K562 (cell line): Measurements from ENCODE around the gene CNKSR3. TPM values are rescaled to one million over a fixed set of nuclear protein-coding genes. Genes with fewer than 3 reads are reported as not detected.

ENCODE experiments used
- ATAC-seq: fragments of 200-7000 bp; cut with Tn5 transposase; 3 replicates; pipeline ENCODE4 v1.9.1; 2020; ENCODE audit warnings: moderate library complexity
- BruUV-seq: library from RNA; stranded (reverse); fragments of 400-500 nt; replicated peaks from 2 replicates; lab custom pipeline; 2021; lab: Mats Ljungman, UMichigan
- CTCF ChIA-PET: fragments of 300-600 bp; formaldehyde crosslinking; extraction: SDS; loops from one replicate; lab custom pipeline; 2021; ENCODE audit warnings: low intra/inter-chr PET ratio; lab: Yijun Ruan, JAX
- POLR2A ChIA-PET: fragments of 300-600, 350-650 bp; sonication (Branson Sonifier 250); formaldehyde crosslinking; extraction: SDS; loops from one replicate; lab custom pipeline; 2021; ENCODE audit warnings: antibody characterized with exemption, inconsistent platforms; lab: Yijun Ruan, JAX
- DNase-seq, 4 experiments: peaks; one replicate each; pipeline versions ENCODE4 v3.0.0 to v3.0.0-alpha.2; 2011 to 2018; ENCODE audit warnings: low spot score in 3 of 4, mixed read lengths in 3 of 4; ENCODE audit errors: extremely low read depth in 1 of 4
- FAIRE-seq: peaks from 2 replicates; lab custom pipeline; 2011; peaks lifted over from hg19 to GRCh38; lab: Jason Lieb, UNC
- H2AFZ ChIP-seq: 2 replicates; pipeline ENCODE4 v1.6.0; 2011; ENCODE audit warnings: low read depth, low read length, control low read depth, inconsistent platforms
- H3K27ac ChIP-seq: fragments of 200-600 bp; 3 replicates; pipeline ENCODE4 v1.8.0; 2011; ENCODE audit warnings: low read depth, mild to moderate bottlenecking, control low read depth, inconsistent platforms, low read length, moderate library complexity, mixed read lengths; ENCODE audit errors: extremely low read depth
- H3K27me3 ChIP-seq, 2 experiments: fragments of 300-600 bp in 1 of 2; 2 replicates in 1 of 2; 3 replicates in 1 of 2; pipeline versions ENCODE4 v1.6.0 to v1.8.0; 2011; ENCODE audit warnings: inconsistent platforms in 2 of 2, low read length in 2 of 2, mild to moderate bottlenecking in 1 of 2, mixed read lengths in 1 of 2, moderate library complexity in 1 of 2; ENCODE audit not compliant: control insufficient read depth in 2 of 2, insufficient read depth in 2 of 2
- H3K36me3 ChIP-seq: fragments of 300-600 bp; 3 replicates; pipeline ENCODE4 v1.8.0; 2011; ENCODE audit warnings: mild to moderate bottlenecking, low read length, inconsistent platforms; ENCODE audit not compliant: control insufficient read depth, insufficient read depth
- H3K4me1 ChIP-seq, 2 experiments: fragments of 200-600 bp in 1 of 2; replicated peaks in 1 of 2; 2 replicates in 1 of 2; 3 replicates in 1 of 2; pipeline versions ENCODE4 v1.5.1 to v1.8.0; 2011; ENCODE audit warnings: inconsistent platforms in 2 of 2, low read length in 2 of 2, mild to moderate bottlenecking in 1 of 2, mixed read lengths in 1 of 2, moderate library complexity in 1 of 2; ENCODE audit not compliant: control insufficient read depth in 2 of 2, insufficient read depth in 2 of 2
- H3K4me2 ChIP-seq: 2 replicates; pipeline ENCODE4 v1.6.1; 2011; ENCODE audit warnings: low read length, control low read depth, inconsistent platforms, mixed read lengths; ENCODE audit not compliant: insufficient read depth
- H3K4me3 ChIP-seq: fragments of 200-600 bp; sonication (generic), shearing (Covaris generic); 2 replicates; pipeline ENCODE4 v1.5.1; 2016; ENCODE audit warnings: control low read depth, inconsistent platforms
- H3K79me2 ChIP-seq: fragments of 200-600 bp; 3 replicates; pipeline ENCODE4 v1.8.0; 2011; ENCODE audit warnings: low read length, inconsistent platforms; ENCODE audit not compliant: control insufficient read depth, insufficient read depth
- H3K9ac ChIP-seq, 2 experiments: 2 replicates each; pipeline versions ENCODE4 v1.6.0 to v1.6.1; 2011; ENCODE audit warnings: low read depth in 2 of 2, low read length in 2 of 2, control low read depth in 1 of 2, inconsistent platforms in 1 of 2, mild to moderate bottlenecking in 1 of 2, mixed read lengths in 1 of 2; ENCODE audit not compliant: insufficient read depth in 1 of 2
- H3K9me1 ChIP-seq: one replicate; pipeline ENCODE4 v1.6.0; 2011; ENCODE audit warnings: inconsistent platforms, mild to moderate bottlenecking, low read length, moderate library complexity; ENCODE audit not compliant: control insufficient read depth, insufficient read depth
- H3K9me3 ChIP-seq: replicated peaks from 2 replicates; pipeline ENCODE4 v1.5.1; 2011; ENCODE audit warnings: low read depth, low read length, inconsistent platforms; ENCODE audit not compliant: control insufficient read depth, insufficient read depth
- H4K20me1 ChIP-seq: replicated peaks from 2 replicates; pipeline ENCODE4 v1.6.1; 2011; ENCODE audit warnings: low read length, inconsistent platforms, mixed read lengths; ENCODE audit not compliant: control insufficient read depth, insufficient read depth
- CCAR2 ChIP-seq: fragments of 200-400 bp; formaldehyde crosslinking; IDR thresholded peaks from 2 replicates; pipeline ENCODE4 v1.6.1; 2017; ENCODE audit warnings: mild to moderate bottlenecking, low read depth, low read length
- WGBS: fragments of 100-300 bp; shearing (Covaris generic); methylation state at CpG from one replicate; pipeline ENCODE4 v1.1.6; 2016; ENCODE audit warnings: low coverage, mixed read lengths; ENCODE audit not compliant: insufficient coverage; ENCODE audit errors: missing lambda C conversion rate; 5-methylcytosine and 5-hydroxymethylcytosine counted together
- in situ Hi-C: fragments of 300-500 bp; cut with MboI; formaldehyde crosslinking; loops from 4 replicates; pipeline ENCODE4 v1.15.0; 2018; ENCODE audit warnings: inconsistent platforms, mixed read lengths
- intact Hi-C: fragments of 100-400 bp; cut with micrococcal nuclease; formaldehyde crosslinking; loops from 2 replicates; pipeline ENCODE4 v1.14.2; 2022
- polyA plus RNA-seq, 8 experiments: library from polyadenylated mRNA; depleted of rRNA in 4 of 8; stranded (reverse) in 5 of 8; unstranded in 3 of 8; fragments of >200 nt; fragmentation: Nextera tagmentation in 2 of 8; fragmentation: Illumina TruSeq in 1 of 8; extraction: Ambion mirVana in 2 of 8; extraction: Trizol in 1 of 8; gene quantifications; 2 replicates each; pipeline versions ENCODE4 v1.2.1 to v1.2.3, GENCODE V29; 2011 to 2014; ENCODE audit warnings: inconsistent platforms in 1 of 8, missing spikeins in 1 of 8
- total RNA-seq, 7 experiments: library from RNA; depleted of rRNA in 6 of 7; stranded (reverse); fragments of >200 nt in 6 of 7; fragmentation: Illumina TruSeq in 2 of 7; extraction: Trizol in 2 of 7; gene quantifications; 2 replicates each; pipeline versions ENCODE4 v1.2.1 to v1.2.3, GENCODE V29; 2011 to 2021; ENCODE audit warnings: low replicate concordance in 1 of 7
- TF ChIP-seq, protein P1 (sequence below): fragments of 250-450 bp; sonication (Bioruptor Pico); IDR thresholded peaks from 2 replicates; pipeline ENCODE4 v1.9.0; 2021; ENCODE audit warnings: mild to moderate bottlenecking, inconsistent platforms
- TF ChIP-seq, protein P2 (sequence below): fragments of 450-650 bp; IDR thresholded peaks from 2 replicates; pipeline ENCODE4 v1.6.1; 2016

Gene CNKSR3
- total and polyA plus RNA-seq, 9 of the 15 experiments (the other 6 are each of a cell fraction or from before 2014, with no cell fraction given) = 4.5 to 29.6 (median 9.5) TPM

DNA sequence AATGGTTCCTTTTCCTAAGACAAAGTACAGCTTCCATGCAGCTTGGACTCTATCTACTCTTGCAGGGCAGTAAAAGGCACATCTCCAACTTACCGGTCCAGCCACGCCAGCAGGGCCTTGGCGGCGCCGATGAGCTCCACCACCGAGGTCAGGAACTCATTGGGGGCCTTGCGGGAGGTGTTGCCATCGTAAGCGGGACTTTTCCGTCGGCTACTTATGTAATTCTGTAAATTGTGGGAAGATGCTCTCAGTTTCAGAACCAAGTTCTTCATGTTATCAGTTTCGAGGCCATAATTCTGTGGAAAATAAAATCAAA is 68.5 kb downstream of the CNKSR3 start (continued):
- TF ChIP-seq, protein P1, sequence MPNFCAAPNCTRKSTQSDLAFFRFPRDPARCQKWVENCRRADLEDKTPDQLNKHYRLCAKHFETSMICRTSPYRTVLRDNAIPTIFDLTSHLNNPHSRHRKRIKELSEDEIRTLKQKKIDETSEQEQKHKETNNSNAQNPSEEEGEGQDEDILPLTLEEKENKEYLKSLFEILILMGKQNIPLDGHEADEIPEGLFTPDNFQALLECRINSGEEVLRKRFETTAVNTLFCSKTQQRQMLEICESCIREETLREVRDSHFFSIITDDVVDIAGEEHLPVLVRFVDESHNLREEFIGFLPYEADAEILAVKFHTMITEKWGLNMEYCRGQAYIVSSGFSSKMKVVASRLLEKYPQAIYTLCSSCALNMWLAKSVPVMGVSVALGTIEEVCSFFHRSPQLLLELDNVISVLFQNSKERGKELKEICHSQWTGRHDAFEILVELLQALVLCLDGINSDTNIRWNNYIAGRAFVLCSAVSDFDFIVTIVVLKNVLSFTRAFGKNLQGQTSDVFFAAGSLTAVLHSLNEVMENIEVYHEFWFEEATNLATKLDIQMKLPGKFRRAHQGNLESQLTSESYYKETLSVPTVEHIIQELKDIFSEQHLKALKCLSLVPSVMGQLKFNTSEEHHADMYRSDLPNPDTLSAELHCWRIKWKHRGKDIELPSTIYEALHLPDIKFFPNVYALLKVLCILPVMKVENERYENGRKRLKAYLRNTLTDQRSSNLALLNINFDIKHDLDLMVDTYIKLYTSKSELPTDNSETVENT (CRISPR knock-in tag) = no peak

DNA sequence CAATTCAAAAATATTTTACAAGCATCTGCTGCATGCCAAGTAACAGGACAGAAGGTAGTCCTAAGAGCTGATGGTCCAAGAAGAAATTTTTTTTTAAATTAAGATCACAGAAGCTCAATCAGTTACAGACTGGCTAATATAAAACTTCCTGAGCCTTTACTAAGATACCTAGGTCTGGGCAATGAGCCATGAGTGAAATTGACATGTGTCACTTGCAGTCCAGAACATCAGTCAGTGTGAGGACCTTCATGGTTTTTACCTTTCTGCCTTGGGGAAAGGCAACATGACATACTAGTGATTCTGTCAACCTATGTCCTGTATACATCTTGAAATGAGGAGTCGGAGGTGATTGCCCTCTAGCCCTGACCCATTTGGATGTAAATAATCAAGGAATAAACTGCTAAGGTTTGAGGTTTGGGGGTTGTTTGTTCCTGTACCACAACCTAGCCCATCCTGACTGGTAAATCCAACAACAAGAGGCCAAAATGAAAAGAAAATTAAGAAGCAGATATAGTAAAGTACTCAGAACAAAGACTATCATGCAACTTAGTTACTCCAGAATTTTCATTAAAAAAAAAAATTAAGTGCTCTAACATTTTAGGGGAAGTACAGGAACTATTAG is 70.0 kb downstream of the CNKSR3 start:
- 100% methylated on average over 1 of the region's 1 CpG for WGBS
- Histone ChIP-seq H3K9me3 (no peaks in the 10 kb centered on the region), H3K27ac (no peak overlapping the region), H3K4me2 (no peak overlapping the region), H3K36me3 (peaks cover 34% of the 10 kb centered on the region; the same call in 2 of the 3 replicates), H3K79me2 (peaks cover 12% of the 10 kb centered on the region; the same call in 1 of the 3 replicates), H2AFZ (no peak overlapping the region), H4K20me1 (no peaks in the 10 kb centered on the region), H3K9ac (no peak overlapping the region), H3K4me1 (peaks cover 0 to 9% of the 10 kb centered on the region in 2 experiments; a peak in 2 of 5 replicates), H3K4me3 (no peak overlapping the region), H3K27me3 (no peaks in the 10 kb centered on the region), H3K9me1 (peaks cover 3% of the 10 kb centered on the region)
- CTCF ChIA-PET = no interaction called here
- ATAC-seq = no peak
- FAIRE-seq = no peak
- POLR2A ChIA-PET = no interaction called here
- intact Hi-C loops = no loop called here
- no TSS peak for BruUV-seq
- no peak for DNase-seq
- in situ Hi-C loops = no loop called here
- no peak for TF ChIP-seq CCAR2
- TF ChIP-seq, protein P2, sequence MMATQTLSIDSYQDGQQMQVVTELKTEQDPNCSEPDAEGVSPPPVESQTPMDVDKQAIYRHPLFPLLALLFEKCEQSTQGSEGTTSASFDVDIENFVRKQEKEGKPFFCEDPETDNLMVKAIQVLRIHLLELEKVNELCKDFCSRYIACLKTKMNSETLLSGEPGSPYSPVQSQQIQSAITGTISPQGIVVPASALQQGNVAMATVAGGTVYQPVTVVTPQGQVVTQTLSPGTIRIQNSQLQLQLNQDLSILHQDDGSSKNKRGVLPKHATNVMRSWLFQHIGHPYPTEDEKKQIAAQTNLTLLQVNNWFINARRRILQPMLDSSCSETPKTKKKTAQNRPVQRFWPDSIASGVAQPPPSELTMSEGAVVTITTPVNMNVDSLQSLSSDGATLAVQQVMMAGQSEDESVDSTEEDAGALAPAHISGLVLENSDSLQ = peak; percentile 47; the same call in 1 of the 2 replicates
